NCI-H2081 (cell line): ENCODE data around the gene TIPIN.
"Not testable (repeated sequence)": the region's sequence is repeated elsewhere in the genome, so short reads cannot be mapped to it uniquely, and the experiment has no call there.

ENCODE experiments used
- DNase-seq, 2 experiments: peaks; one replicate each; lab custom pipeline; 2025; lab: John Stamatoyannopoulos, UW

Gene TIPIN

GRCh38 chr15:66386204-66387123 is 30.0 kb upstream of the TIPIN start, which contains the start of gene MAP2K1:
Gene MAP2K1, plus strand, starts transcription at chr15:66386912. Its CDS starts 436 bp downstream, at chr15:66387348.
- DNase-seq: peak; percentile 97

GRCh38 chr15:66381376-66381775 is 24.9 kb upstream of the TIPIN start:
- not testable (repeated sequence) for DNase-seq

- no peak for DNase-seq
Observed at GRCh38 chr15:66378814-66379430, 22.4 kb upstream of the TIPIN start.

- no peak for DNase-seq
Observed at GRCh38 chr15:66374179-66374578, 17.7 kb upstream of the TIPIN start.

GRCh38 chr15:66369773-66370651 is 13.5 kb upstream of the TIPIN start:
- peak; percentile 25 to 48 for DNase-seq

GRCh38 chr15:66364944-66365528 is 8.6 kb upstream of the TIPIN start:
- DNase-seq: no peak

- DNase-seq: no peak
Observed at GRCh38 chr15:66362776-66363175, 6.3 kb upstream of the TIPIN start.

- not testable (repeated sequence) for DNase-seq
Observed at GRCh38 chr15:66361745-66362460, 5.4 kb upstream of the TIPIN start.

- DNase-seq: no peak
Observed at GRCh38 chr15:66359740-66360139, 3.3 kb upstream of the TIPIN start.

- DNase-seq: no peak
Observed at GRCh38 chr15:66356077-66356358, 467 bp downstream of the TIPIN start.

GRCh38 chr15:66348530-66348929 is 8.0 kb downstream of the TIPIN start:
- not testable (repeated sequence) for DNase-seq

GRCh38 chr15:66328771-66329170 is 27.7 kb downstream of the TIPIN start:
- DNase-seq: no peak

GRCh38 chr15:66327736-66328135 is 28.7 kb downstream of the TIPIN start:
- DNase-seq: no peak

GRCh38 chr15:66326051-66326450 is 30.4 kb downstream of the TIPIN start:
- DNase-seq: no peak

- DNase-seq: no peak
Observed at GRCh38 chr15:66323312-66323928, 33.1 kb downstream of the TIPIN start.

GRCh38 chr15:66312144-66312543 is 44.3 kb downstream of the TIPIN start:
- DNase-seq: no peak

GRCh38 chr15:66310786-66311185 is 45.7 kb downstream of the TIPIN start:
- no peak for DNase-seq

- DNase-seq: no peak
Observed at GRCh38 chr15:66309828-66310227, 46.7 kb downstream of the TIPIN start.

GRCh38 chr15:66308531-66308930 is 48.0 kb downstream of the TIPIN start:
- DNase-seq: no peak

GRCh38 chr15:66306381-66306780 is 50.1 kb downstream of the TIPIN start:
- peak in 1 of 2 experiments; percentile 21 for DNase-seq

GRCh38 chr15:66304425-66304824 is 52.1 kb downstream of the TIPIN start:
- not testable (repeated sequence) for DNase-seq
